Measurements from ENCODE around the gene DNHD1.

Gene DNHD1

GRCh38 chr11:6541356-6541755 lies 44.3 kb downstream of the DNHD1 start:
- DNase-seq: no peak

DNA sequence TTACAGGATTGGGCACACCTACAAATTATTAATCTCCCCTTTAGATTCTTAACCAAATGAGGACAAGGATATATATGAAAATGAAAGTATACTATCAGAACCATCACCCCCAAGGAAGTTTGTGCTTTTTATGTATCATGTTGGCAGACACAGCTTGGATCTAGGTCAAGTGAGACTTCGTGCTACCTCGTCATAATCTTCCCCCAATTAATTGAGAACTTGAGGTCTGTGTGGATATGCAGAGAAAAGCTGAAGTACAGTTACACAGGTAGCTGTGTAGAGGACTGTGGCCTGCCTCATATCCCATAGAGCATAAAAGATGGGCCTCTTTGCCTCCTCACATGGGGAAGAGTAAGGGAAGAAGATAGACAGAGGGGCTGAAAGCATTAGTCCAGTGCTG lies 45.6 kb downstream of the DNHD1 start:
- no peak for DNase-seq

DNA sequence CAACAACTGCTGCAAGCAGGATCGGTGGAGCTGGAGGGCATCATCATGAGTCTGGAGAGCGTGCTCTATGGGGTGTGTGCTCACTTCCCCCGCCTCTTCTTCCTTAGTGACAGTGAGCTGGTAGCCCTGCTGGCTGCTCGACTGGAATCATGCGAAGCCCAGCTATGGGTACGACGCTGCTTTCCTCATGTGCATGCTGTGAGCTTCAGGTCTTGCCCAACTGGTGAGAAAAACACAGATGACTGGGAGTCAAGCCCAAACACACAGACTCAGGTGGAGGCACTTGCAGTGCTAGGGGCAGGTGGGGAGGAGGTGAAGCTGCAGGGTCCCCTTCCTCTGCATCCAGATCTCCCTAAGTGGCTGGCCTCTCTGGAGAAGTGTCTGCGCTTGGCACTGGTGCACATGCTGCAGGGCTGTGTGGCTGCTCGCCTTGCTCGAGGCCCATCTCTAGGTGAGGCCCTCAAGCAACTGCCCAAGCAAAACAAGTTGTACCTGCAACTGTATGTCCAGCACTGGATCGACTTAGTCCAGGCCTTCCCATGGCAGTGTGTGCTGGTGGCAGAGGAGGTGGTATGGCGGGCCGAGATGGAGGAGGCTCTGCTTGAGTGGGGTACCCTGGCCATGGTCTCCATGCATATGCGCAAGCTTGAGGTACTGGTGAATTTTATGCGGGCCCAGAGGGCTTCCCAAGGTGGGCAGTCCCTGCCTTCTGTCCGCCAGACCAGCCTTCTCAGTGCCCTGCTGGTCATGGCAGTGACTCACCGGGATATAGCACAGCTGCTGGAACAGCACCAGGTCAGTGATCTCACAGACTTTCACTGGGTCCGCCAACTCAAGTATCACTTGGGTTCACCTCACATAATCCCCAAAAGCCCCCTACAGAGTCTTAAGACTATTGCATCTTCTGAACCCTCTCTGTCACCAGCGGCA lies 48.1 kb downstream of the DNHD1 start:
- DNase-seq: no peak

DNA sequence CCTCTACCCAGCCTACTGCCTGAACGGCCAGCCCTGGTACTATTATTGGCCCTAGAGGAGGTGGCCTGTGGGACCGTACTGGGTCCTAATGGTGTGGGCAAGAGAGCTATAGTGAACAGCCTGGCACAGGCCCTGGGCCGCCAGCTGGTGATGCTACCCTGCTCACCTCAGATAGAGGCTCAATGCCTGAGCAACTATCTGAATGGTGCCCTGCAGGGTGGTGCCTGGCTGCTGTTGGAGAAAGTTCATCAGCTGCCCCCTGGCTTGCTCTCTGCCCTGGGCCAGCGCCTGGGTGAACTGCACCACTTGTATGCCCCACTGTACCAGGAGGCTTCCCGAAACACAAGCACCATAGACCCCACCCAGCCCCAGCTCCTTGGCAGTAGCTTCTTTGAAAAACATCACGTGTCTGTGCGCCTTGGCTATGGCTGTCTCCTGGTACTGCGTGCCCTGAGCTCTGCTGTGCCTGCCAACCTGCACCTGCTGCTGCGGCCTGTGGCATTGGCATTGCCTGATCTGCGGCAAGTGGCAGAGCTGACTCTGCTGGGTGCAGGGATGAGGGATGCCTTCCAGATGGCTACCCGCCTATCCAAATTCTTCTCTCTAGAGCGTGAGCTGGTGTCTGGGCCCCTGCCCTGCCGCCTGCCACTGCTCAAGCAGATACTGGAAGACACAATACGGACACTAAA lies 49.0 kb downstream of the DNHD1 start:
- DNase-seq: no peak

- DNase-seq: no peak
Observed at GRCh38 chr11:6546735-6547134, 49.7 kb downstream of the DNHD1 start.

DNA sequence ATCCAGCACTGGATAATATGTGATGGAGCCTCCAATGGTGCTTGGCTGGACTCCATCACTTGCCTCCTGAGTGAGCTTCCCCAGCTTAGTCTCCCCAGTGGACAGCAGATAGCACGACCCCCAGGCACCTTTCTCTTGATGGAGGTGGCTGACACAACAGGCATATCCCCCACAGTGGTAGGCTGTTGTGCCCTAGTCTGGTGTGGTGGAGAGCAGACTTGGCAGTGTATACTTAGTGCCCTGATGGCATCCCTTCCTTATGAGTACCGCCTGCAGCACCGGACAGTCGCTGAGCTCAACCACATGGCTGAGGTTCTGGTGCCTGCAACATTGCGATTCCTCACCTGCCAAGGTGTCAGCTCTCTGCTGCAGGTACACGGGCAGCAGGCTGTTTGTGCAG lies 50.1 kb downstream of the DNHD1 start:
- no peak for DNase-seq

- DNase-seq: no peak
Observed at GRCh38 chr11:6548121-6548520, 51.0 kb downstream of the DNHD1 start.

GRCh38 chr11:6548641-6549040 lies 51.6 kb downstream of the DNHD1 start:
- DNase-seq: no peak

DNA sequence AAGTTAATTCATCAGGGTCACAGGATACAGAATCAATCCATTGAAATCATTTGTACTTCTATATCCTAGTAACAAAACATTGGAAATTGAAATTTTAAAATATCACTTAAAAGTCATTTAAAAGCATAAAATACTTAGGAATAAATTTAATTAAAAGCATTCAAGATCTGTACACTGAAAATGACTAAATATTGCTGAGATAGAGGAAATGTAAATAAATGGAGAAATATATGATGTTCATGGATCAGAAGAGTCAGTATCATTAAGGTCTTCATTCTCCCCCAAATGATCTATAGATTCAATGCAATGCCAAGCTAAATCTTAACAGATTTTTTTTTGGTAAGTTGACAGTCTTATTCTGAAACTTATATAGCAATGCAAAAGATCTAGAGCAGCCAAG lies 56.6 kb downstream of the DNHD1 start:
- DNase-seq: no peak

DNA sequence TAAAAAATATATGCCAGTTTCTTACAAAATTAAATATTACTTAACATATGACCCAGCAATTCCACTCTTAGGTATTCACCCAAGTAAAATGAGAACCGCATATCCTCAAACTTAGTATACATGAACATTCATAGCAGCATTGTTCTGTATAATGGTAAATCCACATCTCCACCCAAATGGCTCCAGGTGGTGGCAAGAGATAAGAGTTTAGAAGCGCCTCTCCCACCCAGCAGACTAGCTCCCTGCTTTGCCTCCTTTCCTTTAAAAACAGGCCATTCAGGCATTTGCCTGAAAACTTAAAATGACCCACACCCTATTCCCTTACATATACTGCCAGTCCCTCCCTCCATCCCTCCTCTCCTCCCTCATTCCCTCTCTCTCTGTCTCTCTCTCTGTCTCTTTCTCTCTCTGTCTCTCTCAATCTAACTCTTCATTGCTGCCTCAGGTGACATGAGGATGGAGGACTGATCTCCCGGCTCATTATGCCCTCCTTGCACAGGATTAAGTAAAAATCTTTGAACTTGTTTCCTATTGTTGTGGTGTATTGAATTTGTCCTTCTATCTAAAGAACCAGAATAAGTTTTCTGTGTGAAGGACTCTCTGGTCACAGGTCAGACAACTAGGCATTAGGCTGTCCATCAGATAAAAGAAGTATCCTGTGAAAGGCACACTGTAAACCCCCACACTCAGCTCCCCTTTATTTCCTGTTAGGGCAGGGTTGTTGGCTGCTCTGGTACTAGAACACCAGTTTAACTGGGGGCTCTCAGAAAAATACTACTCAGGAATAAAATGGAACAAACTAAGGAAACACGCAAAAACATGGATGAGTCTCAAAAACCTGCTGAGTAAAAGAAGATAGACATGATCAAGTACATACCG lies 58.0 kb downstream of the DNHD1 start:
- no peak for DNase-seq

- DNase-seq: no peak
Observed at GRCh38 chr11:6556139-6556949, 59.3 kb downstream of the DNHD1 start.

- no peak for DNase-seq
Observed at GRCh38 chr11:6557063-6557462, 60.0 kb downstream of the DNHD1 start.

DNA sequence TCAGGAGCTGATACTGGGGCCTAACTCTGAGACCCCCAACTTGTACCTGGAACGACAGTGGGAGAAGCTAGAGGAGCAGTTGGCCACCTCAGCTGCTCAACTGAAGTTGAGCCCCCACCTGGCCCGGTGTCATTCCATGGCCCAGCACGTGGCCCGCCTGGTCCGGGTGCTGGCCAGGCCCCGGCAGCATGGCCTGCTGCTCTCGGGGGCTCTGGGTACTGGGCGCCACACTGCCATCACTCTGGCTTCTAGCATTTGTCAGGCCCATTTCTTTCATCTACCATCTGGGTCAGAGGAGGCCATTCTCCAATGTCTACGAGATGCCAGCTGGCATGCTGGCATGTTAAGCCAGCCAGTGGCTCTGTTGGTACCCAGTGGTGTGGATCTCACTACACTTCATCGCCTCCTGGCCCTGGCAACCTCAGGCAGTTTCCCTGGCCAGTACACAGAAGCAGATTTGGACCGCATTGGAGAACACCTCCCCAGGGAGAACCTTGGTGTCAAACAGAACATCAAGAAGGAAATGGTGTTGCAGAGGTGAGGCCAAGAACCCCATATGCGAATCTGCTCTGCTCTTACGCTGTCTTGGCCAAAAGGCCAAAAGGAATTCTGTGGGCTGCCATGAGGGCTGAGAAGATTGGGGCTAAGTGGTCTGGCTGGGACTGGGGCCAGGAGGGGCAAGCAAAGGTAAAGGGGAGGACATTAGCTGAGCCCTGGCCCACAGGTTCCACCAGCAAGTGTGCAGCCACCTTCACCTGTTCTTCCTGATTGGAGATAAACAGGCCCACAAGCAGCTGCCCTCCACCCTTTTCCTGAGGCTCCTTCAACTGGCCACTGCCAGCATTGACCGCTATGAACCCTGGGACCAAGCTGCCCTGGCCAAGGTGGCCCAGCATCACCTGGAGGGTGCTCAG lies 60.9 kb downstream of the DNHD1 start:
- DNase-seq: no peak

- no peak for DNase-seq
Observed at GRCh38 chr11:6559369-6559768, 62.3 kb downstream of the DNHD1 start.

GRCh38 chr11:6561288-6561687 lies 64.2 kb downstream of the DNHD1 start:
- DNase-seq: no peak

- no peak for DNase-seq
Observed at GRCh38 chr11:6563121-6563619, 66.1 kb downstream of the DNHD1 start.

GRCh38 chr11:6563667-6564066 lies 66.6 kb downstream of the DNHD1 start:
- no peak for DNase-seq

- DNase-seq: no peak
Observed at GRCh38 chr11:6565325-6565724, 68.2 kb downstream of the DNHD1 start.

GRCh38 chr11:6565988-6566703 lies 69.1 kb downstream of the DNHD1 start:
- DNase-seq: no peak

GRCh38 chr11:6566704-6567370 lies 69.8 kb downstream of the DNHD1 start:
- DNase-seq: no peak

Measured in GDM1 (cell line).